IPS-15b (cell line): ENCODE data around the gene AFM.
"Not testable (repeated sequence)": the region's sequence is repeated elsewhere in the genome, so short reads cannot be mapped to it uniquely, and the experiment has no call there.

Source experiments
- H3K27me3 ChIP-seq: one replicate; pipeline ENCODE4 v1.6.1; 2013; ENCODE audit warnings: low read length; ENCODE audit not compliant: control insufficient read depth, insufficient read depth
- H3K36me3 ChIP-seq: one replicate; pipeline ENCODE4 v1.6.1; 2013; ENCODE audit warnings: low read length; ENCODE audit not compliant: control insufficient read depth, insufficient read depth
- H3K4me1 ChIP-seq: one replicate; pipeline ENCODE4 v1.6.1; 2013; ENCODE audit warnings: mild to moderate bottlenecking, low read length; ENCODE audit not compliant: control insufficient read depth, insufficient read depth
- H3K4me3 ChIP-seq: one replicate; pipeline ENCODE4 v1.5.1; 2013; ENCODE audit warnings: low read depth, low read length
- H3K9ac ChIP-seq: one replicate; pipeline ENCODE4 v1.6.1; 2013; ENCODE audit warnings: low read depth, mild to moderate bottlenecking, low read length
- H3K9me3 ChIP-seq: one replicate; pipeline ENCODE4 v1.6.1; 2013; ENCODE audit warnings: mild to moderate bottlenecking, low read length; ENCODE audit not compliant: control insufficient read depth, insufficient read depth

AFM gene

GRCh38 chr4:73525611-73526010, 44.1 kb downstream of the AFM start:
- no peak overlapping the region for H3K9ac ChIP-seq
- H3K9me3 ChIP-seq: no peaks in the 10 kb centered on the region
- H3K4me3 ChIP-seq: no peak overlapping the region
- H3K36me3 ChIP-seq: no peaks in the 10 kb centered on the region
- H3K27me3 ChIP-seq: no peaks in the 10 kb centered on the region
- H3K4me1 ChIP-seq: peaks cover 4% of the 10 kb centered on the region

DNA sequence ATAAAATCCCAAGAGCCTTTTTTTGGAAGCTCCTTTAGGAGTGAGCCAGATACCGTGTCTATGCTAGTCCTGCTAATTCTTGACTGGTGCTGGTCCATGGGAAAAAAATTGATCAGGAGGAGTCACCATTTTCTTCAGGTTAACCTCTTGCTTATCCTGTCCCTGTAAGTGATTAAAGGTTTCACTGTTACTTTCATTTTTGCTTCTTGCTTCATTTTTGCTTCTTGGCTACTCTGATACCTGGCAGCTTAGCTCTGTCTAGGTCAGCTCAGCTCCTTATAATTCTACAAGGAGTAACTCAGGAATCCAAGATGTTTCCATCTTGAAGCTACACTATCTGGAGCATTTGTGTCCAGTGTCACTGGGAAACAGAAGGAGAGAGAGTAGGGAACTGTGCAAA, 45.7 kb downstream of the AFM start:
- H3K36me3 ChIP-seq: no peaks in the 10 kb centered on the region
- no peaks in the 10 kb centered on the region for H3K9me3 ChIP-seq

GRCh38 chr4:73528171-73528570, 46.6 kb downstream of the AFM start:
- no peak overlapping the region for H3K4me3 ChIP-seq
- no peaks in the 10 kb centered on the region for H3K9me3 ChIP-seq
- no peaks in the 10 kb centered on the region for H3K27me3 ChIP-seq
- no peak overlapping the region for H3K9ac ChIP-seq
- no peaks in the 10 kb centered on the region for H3K36me3 ChIP-seq
- no peaks in the 10 kb centered on the region for H3K4me1 ChIP-seq

More for the DNA sequence above, 45.7 kb downstream of the AFM start:
- Histone ChIP-seq H3K4me3 (no peak overlapping the region), H3K27me3 (no peaks in the 10 kb centered on the region), H3K9ac (no peak overlapping the region), H3K4me1 (no peaks in the 10 kb centered on the region)

- no peaks in the 10 kb centered on the region for H3K4me1 ChIP-seq
- H3K36me3 ChIP-seq: no peaks in the 10 kb centered on the region
- H3K9me3 ChIP-seq: no peaks in the 10 kb centered on the region
- H3K4me3 ChIP-seq: no peak overlapping the region
- H3K9ac ChIP-seq: no peak overlapping the region
- no peaks in the 10 kb centered on the region for H3K27me3 ChIP-seq
These were observed 52.2 kb downstream of the AFM start for GRCh38 chr4:73533515-73534422.

DNA sequence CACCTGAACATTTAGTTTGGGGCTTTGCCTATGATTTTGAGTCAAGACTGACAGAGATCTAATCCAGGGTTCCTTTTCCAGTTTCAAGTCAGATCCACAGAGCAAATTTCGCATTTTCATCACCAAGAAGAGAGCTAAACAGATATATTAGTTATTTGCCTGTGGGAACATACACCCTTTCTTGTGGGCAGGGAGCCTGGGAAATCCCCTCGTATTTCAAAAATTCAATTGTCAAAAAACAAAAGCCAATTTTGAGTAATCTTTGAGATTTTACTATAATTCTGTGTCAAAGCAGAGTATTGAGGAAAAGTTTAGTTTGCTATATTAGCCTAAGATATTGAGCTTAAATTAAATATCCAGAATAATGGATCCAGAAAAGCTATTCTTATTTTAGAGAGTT, 56.6 kb downstream of the AFM start:
- no peaks in the 10 kb centered on the region for H3K9me3 ChIP-seq
- no peaks in the 10 kb centered on the region for H3K36me3 ChIP-seq
- H3K9ac ChIP-seq: no peak overlapping the region
- no peaks in the 10 kb centered on the region for H3K4me1 ChIP-seq
- H3K4me3 ChIP-seq: no peak overlapping the region
- no peaks in the 10 kb centered on the region for H3K27me3 ChIP-seq

- Histone ChIP-seq H3K36me3 (no peaks in the 10 kb centered on the region), H3K27me3 (no peaks in the 10 kb centered on the region), H3K4me3 (no peak overlapping the region), H3K9me3 (no peaks in the 10 kb centered on the region), H3K4me1 (no peaks in the 10 kb centered on the region), H3K9ac (no peak overlapping the region)
These were observed 57.8 kb downstream of the AFM start for GRCh38 chr4:73539386-73539785.

DNA sequence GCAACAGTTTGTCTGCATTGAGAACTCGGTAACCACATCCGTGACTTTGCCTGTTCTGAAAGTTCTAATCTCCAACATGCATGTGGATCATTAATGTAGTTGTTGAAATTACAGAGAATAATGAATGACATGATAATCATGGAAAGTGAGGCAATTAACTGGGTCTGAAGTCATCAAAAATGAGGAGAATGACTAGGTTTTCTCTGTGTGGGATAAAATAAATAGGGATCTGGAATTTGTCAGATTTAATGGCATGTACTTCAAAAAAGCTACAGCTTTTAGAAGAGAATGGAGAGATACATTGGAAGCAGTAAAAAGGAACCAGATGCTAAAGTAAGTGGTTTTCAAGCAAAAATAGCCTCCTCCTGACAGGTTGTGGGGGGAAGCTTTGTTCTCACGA, 59.3 kb downstream of the AFM start:
- H3K27me3 ChIP-seq: no peaks in the 10 kb centered on the region
- H3K9ac ChIP-seq: no peak overlapping the region
- no peaks in the 10 kb centered on the region for H3K4me1 ChIP-seq
- no peak overlapping the region for H3K4me3 ChIP-seq
- H3K9me3 ChIP-seq: no peaks in the 10 kb centered on the region
- no peaks in the 10 kb centered on the region for H3K36me3 ChIP-seq

DNA sequence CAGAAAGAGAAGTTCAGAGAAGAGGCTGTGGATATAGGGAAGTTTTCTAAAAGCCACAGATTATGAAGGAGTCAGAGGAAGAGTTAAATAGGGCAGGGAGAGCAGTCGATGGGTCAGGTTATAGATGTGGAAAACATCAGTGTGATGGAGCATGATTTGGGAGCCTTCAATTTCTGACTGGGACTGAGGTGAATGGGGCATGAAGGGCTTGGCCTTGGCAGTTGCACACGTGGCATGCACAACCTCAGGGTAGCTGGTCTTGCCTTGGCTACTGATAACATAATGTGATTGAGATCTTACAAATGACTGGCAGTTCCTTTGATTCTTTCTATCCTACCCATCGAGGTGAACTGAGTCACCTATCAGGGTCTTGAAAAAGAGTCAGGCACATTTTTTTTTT, 59.7 kb downstream of the AFM start:
- Histone ChIP-seq H3K27me3 (no peaks in the 10 kb centered on the region), H3K9me3 (no peaks in the 10 kb centered on the region), H3K36me3 (no peaks in the 10 kb centered on the region), H3K9ac (no peak overlapping the region), H3K4me1 (no peaks in the 10 kb centered on the region), H3K4me3 (no peak overlapping the region)

GRCh38 chr4:73544620-73545019, 63.1 kb downstream of the AFM start:
- Histone ChIP-seq H3K9ac (no peak overlapping the region), H3K9me3 (no peaks in the 10 kb centered on the region), H3K4me1 (no peaks in the 10 kb centered on the region), H3K36me3 (no peaks in the 10 kb centered on the region), H3K4me3 (no peak overlapping the region), H3K27me3 (no peaks in the 10 kb centered on the region)

GRCh38 chr4:73550865-73551264, 69.3 kb downstream of the AFM start:
- H3K4me1 ChIP-seq, H3K27me3 ChIP-seq, H3K9ac ChIP-seq, H3K4me3 ChIP-seq, H3K9me3 ChIP-seq, H3K36me3 ChIP-seq: not testable (repeated sequence)
